ENCODE measurements around the gene CLCN4.

The CLCN4 gene

GRCh38 chrX:10133980-10134676, 22.6 kb upstream of the CLCN4 start:
- DNase-seq = no peak

GRCh38 chrX:10134921-10135320, 21.9 kb upstream of the CLCN4 start:
- DNase-seq = no peak

- no peak for DNase-seq
These were observed 21.0 kb upstream of the CLCN4 start for GRCh38 chrX:10135561-10136399.

- no peak for DNase-seq
These were observed 18.0 kb upstream of the CLCN4 start for GRCh38 chrX:10138726-10139125.

- no peak for DNase-seq
These were observed 16.5 kb upstream of the CLCN4 start for GRCh38 chrX:10140264-10140663.

GRCh38 chrX:10142041-10142599, 14.7 kb upstream of the CLCN4 start:
- DNase-seq = no peak

- no peak for DNase-seq
These were observed 13.4 kb upstream of the CLCN4 start for GRCh38 chrX:10143071-10143983.

GRCh38 chrX:10146346-10146745, 10.4 kb upstream of the CLCN4 start:
- no peak for DNase-seq

GRCh38 chrX:10152086-10152485, 4.7 kb upstream of the CLCN4 start:
- DNase-seq = no peak

- no peak for DNase-seq
These were observed 1.6 kb upstream of the CLCN4 start for GRCh38 chrX:10155137-10155536.

- DNase-seq = no peak
These were observed 212 bp downstream of the CLCN4 start for GRCh38 chrX:10157032-10157341.

- DNase-seq = no peak
These were observed 768 bp downstream of the CLCN4 start for GRCh38 chrX:10157543-10157942.

GRCh38 chrX:10158279-10159144, 1.7 kb downstream of the CLCN4 start:
- DNase-seq = no peak

- no peak for DNase-seq
These were observed 2.3 kb downstream of the CLCN4 start for GRCh38 chrX:10159145-10159468.

- no peak for DNase-seq
These were observed 3.4 kb downstream of the CLCN4 start for GRCh38 chrX:10160211-10160610.

GRCh38 chrX:10163031-10163430, 6.3 kb downstream of the CLCN4 start:
- DNase-seq = no peak

GRCh38 chrX:10164879-10165278, 8.1 kb downstream of the CLCN4 start:
- no peak for DNase-seq

GRCh38 chrX:10165580-10166247, 8.9 kb downstream of the CLCN4 start:
- DNase-seq = no peak

- DNase-seq = no peak
These were observed 9.5 kb downstream of the CLCN4 start for GRCh38 chrX:10166248-10166716.

GRCh38 chrX:10166731-10167151, 10.0 kb downstream of the CLCN4 start:
- DNase-seq = no peak

- no peak for DNase-seq
These were observed 10.8 kb downstream of the CLCN4 start for GRCh38 chrX:10167573-10167972.

GRCh38 chrX:10168226-10168625, 11.5 kb downstream of the CLCN4 start:
- DNase-seq = no peak
